Measurements from ENCODE around the gene NCEH1. TPM values are rescaled to one million over a fixed set of nuclear protein-coding genes. Genes with fewer than 3 reads are reported as not detected.

The NCEH1 gene
- total and polyA plus RNA-seq, 2 of the 4 experiments (the other 2 are of a cell fraction) = 22.3 to 23.3 TPM

- ChIA-PET POLR2A (ENCODE audit: unreplicated experiment) (no interaction called here), CTCF (no interaction called here)
- H3K14ac ChIP-seq (replicated peaks; ENCODE audit: low read depth, low read length) = no peak overlapping the region
- no peak overlapping the region for H2BK120ac ChIP-seq (ENCODE audit: low read depth, low read length)
- H3K4me2 ChIP-seq (ENCODE audit: low read depth, low read length) = no peak overlapping the region
- H2BK15ac ChIP-seq (ENCODE audit: low read depth, low read length) = no peak overlapping the region
- no peak overlapping the region for H3K4me3 ChIP-seq (ENCODE audit: insufficient read depth, low read depth, low read length)
- no peak overlapping the region for H2BK5ac ChIP-seq (ENCODE audit: low read depth, low read length, poor library complexity, severe bottlenecking)
- H3K9me1 ChIP-seq (ENCODE audit: insufficient read depth, low read length) = no peaks in the 10 kb centered on the region
- dilution Hi-C loops (cut with HindIII; ENCODE audit: low sequenced_read_pairs, unreplicated experiment) = no loop called here
- WGBS, 2 experiments (ENCODE audit: extremely low coverage in 2 of 2, insufficient read length in 1 of 2) = no CpG with 5 or more reads among the region's 3 CpGs
- TF ChIP-seq MAZ (IDR thresholded peaks at IDR 0.05; ENCODE audit: borderline replicate concordance, low read depth, low read length) (no peak), CEBPB (IDR thresholded peaks at IDR 0.05; ENCODE audit: low read depth, low read length) (no peak), POLR2A (IDR thresholded peaks at IDR 0.05; ENCODE audit: low read depth, low read length) (no peak), FOS (IDR thresholded peaks at IDR 0.05; ENCODE audit: low read depth, low read length) (no peak), SMC3 (IDR thresholded peaks at IDR 0.05; ENCODE audit: low read depth, low read length) (no peak), MXI1 (IDR thresholded peaks at IDR 0.05; ENCODE audit: borderline replicate concordance, low read depth, low read length) (no peak), RFX5 (IDR thresholded peaks at IDR 0.05; ENCODE audit: low read depth, low read length) (no peak), MAFK (IDR thresholded peaks at IDR 0.05; ENCODE audit: low read depth, low read length) (no peak), RAD21 (IDR thresholded peaks at IDR 0.05; ENCODE audit: low read length) (no peak), CHD1 (IDR thresholded peaks at IDR 0.05; ENCODE audit: low read depth, low read length) (no peak), BHLHE40 (IDR thresholded peaks at IDR 0.05; ENCODE audit: low read depth, low read length) (no peak), RCOR1 (IDR thresholded peaks at IDR 0.05; ENCODE audit: insufficient replicate concordance, low read length) (no peak), ELK1 (IDR thresholded peaks at IDR 0.05; ENCODE audit: borderline replicate concordance, low read depth, low read length) (no peak)
- no peak overlapping the region for H2BK20ac ChIP-seq (ENCODE audit: low read depth, low read length)
- H4K91ac ChIP-seq (ENCODE audit: insufficient read depth, low read depth, low read length) = no peak overlapping the region
- no peak overlapping the region for H3K56ac ChIP-seq (ENCODE audit: extremely low read depth, insufficient read depth, low read length)
- H2AFZ ChIP-seq (replicated peaks; ENCODE audit: low read length, poor library complexity) = no peak overlapping the region
- H3K23ac ChIP-seq (ENCODE audit: low read depth, low read length) = no peak overlapping the region
- no peaks in the 10 kb centered on the region for H3K36me3 ChIP-seq (ENCODE audit: control insufficient read depth, insufficient read depth, low read length)
- no TSS peak for BruUV-seq (replicated peaks)
- no peak overlapping the region for H3K18ac ChIP-seq (ENCODE audit: low read depth, low read length)
- H3K27ac ChIP-seq (ENCODE audit: insufficient read depth, low read length) = no peak overlapping the region
- ATAC-seq (ENCODE audit: low read depth) = no peak
- H4K8ac ChIP-seq (ENCODE audit: low read depth in 2 of 2, low read length in 2 of 2) = no peak overlapping the region
- no peaks in the 10 kb centered on the region for H3K9me3 ChIP-seq (ENCODE audit: control insufficient read depth, insufficient read depth, low read length)
- H4K5ac ChIP-seq (ENCODE audit: low read depth, low read length) = no peak overlapping the region
- no peak overlapping the region for H3K4ac ChIP-seq (ENCODE audit: low read depth, low read length)
- H2AK9ac ChIP-seq (replicated peaks; ENCODE audit: low read depth, low read length, poor library complexity) = no peak overlapping the region
- H2AK5ac ChIP-seq (ENCODE audit: low read depth, low read length) = no peak overlapping the region
- DNase-seq = no peak
- H3K4me1 ChIP-seq (ENCODE audit: control insufficient read depth, insufficient read depth, low read length) = no peaks in the 10 kb centered on the region
- H4K20me1 ChIP-seq (ENCODE audit: insufficient read depth, low read length) = no peaks in the 10 kb centered on the region
- no peaks in the 10 kb centered on the region for H3K27me3 ChIP-seq (ENCODE audit: control insufficient read depth, insufficient read depth, low read length)
- H3K9ac ChIP-seq (ENCODE audit: low read depth, low read length) = no peak overlapping the region
- in situ Hi-C loops (cut with MboI; ENCODE audit: low sequenced_read_pairs) = no loop called here
- intact Hi-C loops (cut with micrococcal nuclease) = no loop called here
- H3K79me1 ChIP-seq (ENCODE audit: low read depth in 1 of 2, low read length in 2 of 2) = no peaks in the 10 kb centered on the region
Measured at GRCh38 chr3:172580680-172581401, 130.0 kb downstream of the NCEH1 start.

Measured in IMR-90 (cell line).